GM18867 (cell line): Measurements from ENCODE around the gene NFATC4.

ENCODE experiments used
- ATAC-seq: cut with Tn5 transposase; IDR thresholded peaks from one replicate; pipeline ENCODE4 v1.9.1; 2021; ENCODE audit warnings: mild to moderate bottlenecking, moderate library complexity; ENCODE audit not compliant: unreplicated experiment

The NFATC4 gene

GRCh38 chr14:24407608-24408325 is 39.8 kb downstream of the NFATC4 start:
- no peak for ATAC-seq

GRCh38 chr14:24408764-24409163 is 40.8 kb downstream of the NFATC4 start:
- no peak for ATAC-seq

GRCh38 chr14:24409192-24409591 is 41.2 kb downstream of the NFATC4 start:
- ATAC-seq, result no peak

GRCh38 chr14:24409956-24410355 is 42.0 kb downstream of the NFATC4 start:
- ATAC-seq, result no peak

- peak; percentile 77 for ATAC-seq
Measured at GRCh38 chr14:24411443-24412389, 43.7 kb downstream of the NFATC4 start.

- no peak for ATAC-seq
Measured at GRCh38 chr14:24414077-24414476, 46.1 kb downstream of the NFATC4 start.

GRCh38 chr14:24414732-24415420 is 46.9 kb downstream of the NFATC4 start:
- no peak for ATAC-seq

GRCh38 chr14:24415421-24416253 is 47.7 kb downstream of the NFATC4 start:
- no peak for ATAC-seq

GRCh38 chr14:24416254-24416931 is 48.4 kb downstream of the NFATC4 start:
- ATAC-seq, result no peak

- no peak for ATAC-seq
Measured at GRCh38 chr14:24416932-24417619, 49.1 kb downstream of the NFATC4 start.

- no peak for ATAC-seq
Measured at GRCh38 chr14:24417832-24418491, 50.0 kb downstream of the NFATC4 start.

- ATAC-seq, result no peak
Measured at GRCh38 chr14:24418492-24418873, 50.5 kb downstream of the NFATC4 start.

- no peak for ATAC-seq
Measured at GRCh38 chr14:24422261-24422660, 54.3 kb downstream of the NFATC4 start.

GRCh38 chr14:24422694-24423601 is 55.0 kb downstream of the NFATC4 start:
- no peak for ATAC-seq

- no peak for ATAC-seq
Measured at GRCh38 chr14:24425704-24426103, 57.7 kb downstream of the NFATC4 start.

GRCh38 chr14:24426150-24426911 is 58.3 kb downstream of the NFATC4 start:
- no peak for ATAC-seq

- no peak for ATAC-seq
Measured at GRCh38 chr14:24426912-24427536, 59.0 kb downstream of the NFATC4 start.
